ENCODE data around the gene KLHL41.
A peak's percentile ranks its signal among the peaks of the same experiment; 100 is the strongest.

GRCh38 chr2:169528271-169528701 is 18.8 kb downstream of the KLHL41 start:
- TF ChIP-seq POLR2A (IDR thresholded peaks at IDR 0.05; ENCODE audit: low read depth) = no peak
- TF ChIP-seq POLR2AphosphoS5 (IDR thresholded peaks at IDR 0.05) = no peak
- no peak for TF ChIP-seq EP300 (IDR thresholded peaks at IDR 0.05)
- peak; percentile 65 to 88 (median 79) for TF ChIP-seq CTCF (IDR thresholded peaks at IDR 0.05)
